Endodermal cell (in vitro differentiated cells): ENCODE data around the gene KMT5B. TPM values are rescaled to one million over a fixed set of nuclear protein-coding genes. Genes with fewer than 3 reads are reported as not detected.
A peak's percentile ranks its signal among the peaks of the same experiment; 100 is the strongest.

ENCODE experiments used
- DNase-seq: peaks from one replicate; pipeline ENCODE4 v3.0.0-alpha.2; 2017
- H3K27ac ChIP-seq: 2 replicates; pipeline ENCODE4 v1.5.1; 2013; ENCODE audit warnings: mild to moderate bottlenecking, low read depth, low read length, moderate library complexity
- H3K27me3 ChIP-seq: 2 replicates; pipeline ENCODE4 v1.6.1; 2013; ENCODE audit warnings: mild to moderate bottlenecking, low read length, moderate library complexity; ENCODE audit not compliant: insufficient read depth, control insufficient read depth, poor library complexity, severe bottlenecking
- H3K36me3 ChIP-seq: 2 replicates; pipeline ENCODE4 v1.7.0; 2013; ENCODE audit warnings: mild to moderate bottlenecking, low read length, moderate library complexity; ENCODE audit not compliant: control insufficient read depth, insufficient read depth
- H3K4me1 ChIP-seq: one replicate; pipeline ENCODE4 v1.7.0; 2013; ENCODE audit warnings: low read length; ENCODE audit not compliant: control insufficient read depth, insufficient read depth
- H3K4me3 ChIP-seq: 2 replicates; pipeline ENCODE4 v1.5.1; 2013; ENCODE audit warnings: mild to moderate bottlenecking, low read length, moderate library complexity
- H3K9ac ChIP-seq: 2 replicates; pipeline ENCODE4 v1.6.1; 2013; ENCODE audit warnings: mild to moderate bottlenecking, low read length, moderate library complexity; ENCODE audit not compliant: poor library complexity, severe bottlenecking; ENCODE audit errors: extremely low read depth
- H3K9me3 ChIP-seq: 2 replicates; pipeline ENCODE4 v1.6.1; 2013; ENCODE audit warnings: mild to moderate bottlenecking, low read length, moderate library complexity; ENCODE audit not compliant: control insufficient read depth
- H3K27ac Mint-ChIP-seq: 2 replicates; pipeline ENCODE4 v1.8.0; 2020; ENCODE audit warnings: mixed read lengths
- H3K27me3 Mint-ChIP-seq: 2 replicates; pipeline ENCODE4 v1.8.0; 2021; ENCODE audit warnings: mild to moderate bottlenecking, mixed read lengths; ENCODE audit not compliant: insufficient read depth
- H3K36me3 Mint-ChIP-seq: 2 replicates; pipeline ENCODE4 v1.8.0; 2020; ENCODE audit warnings: low read depth, mixed read lengths
- H3K4me1 Mint-ChIP-seq: 2 replicates; pipeline ENCODE4 v1.8.0; 2020; ENCODE audit warnings: mixed read lengths
- H3K4me3 Mint-ChIP-seq: 2 replicates; pipeline ENCODE4 v1.8.0; 2020; ENCODE audit warnings: mild to moderate bottlenecking, moderate library complexity, mixed read lengths
- H3K9me3 Mint-ChIP-seq: 2 replicates; pipeline ENCODE4 v1.8.0; 2020; ENCODE audit warnings: mild to moderate bottlenecking, mixed read lengths
- CTCF ChIP-seq: fragments of 200-600 bp; sonication (generic); conservative IDR thresholded peaks from 2 replicates; pipeline ENCODE4 v1.5.0; 2021; ENCODE audit warnings: antibody characterized with exemption, mild to moderate bottlenecking
- WGBS, 2 experiments: methylation state at CpG; one replicate each; pipeline versions ENCODE4 v1.1.5 to v1.1.7; 2013; ENCODE audit warnings: missing lambda C conversion rate in 2 of 2, mixed read lengths in 1 of 2; ENCODE audit not compliant: insufficient coverage in 1 of 2, insufficient read length in 1 of 2; 5-methylcytosine and 5-hydroxymethylcytosine counted together
- total RNA-seq, 2 donors: library from RNA; stranded (reverse); fragmentation: NEBNext Ultra II Directional in 1 of 2; extraction: Animal tissue kit (Norgen Biotek cat#: 25700) in 1 of 2; gene quantifications; 2 replicates in 1 of 2; 3 replicates in 1 of 2; pipeline ENCODE4 v1.2.1, GENCODE V29; 2021

The KMT5B gene
- total RNA-seq, 2 donors from 2014 or later: 53.3 to 62.3 TPM

- peak overlapping the region; percentile 52 for H3K27ac Mint-ChIP-seq
Observed at GRCh38 chr11:68146010-68146540, 67.0 kb downstream of the KMT5B start.

GRCh38 chr11:68145120-68145866 is 67.8 kb downstream of the KMT5B start:
- no peaks in the 10 kb centered on the region for H3K36me3 Mint-ChIP-seq
- WGBS, 2 experiments: 92 to 94% methylated on average over 9 to 14 of the region's 14 CpGs
- H3K9me3 Mint-ChIP-seq: no peaks in the 10 kb centered on the region
- H3K27me3 Mint-ChIP-seq: no peaks in the 10 kb centered on the region
- Histone ChIP-seq H3K4me3 (no peak overlapping the region), H3K27me3 (no peaks in the 10 kb centered on the region), H3K9me3 (no peaks in the 10 kb centered on the region), H3K36me3 (no peaks in the 10 kb centered on the region), H3K27ac (no peak overlapping the region), H3K4me1 (peaks cover 5% of the 10 kb centered on the region), H3K9ac (no peak overlapping the region)
- no peak for TF ChIP-seq CTCF
- no peak overlapping the region for H3K4me3 Mint-ChIP-seq
- H3K27ac Mint-ChIP-seq: no peak overlapping the region
- peaks cover 6% of the 10 kb centered on the region for H3K4me1 Mint-ChIP-seq
- no peak for DNase-seq

More at GRCh38 chr11:68146010-68146540, 67.0 kb downstream of the KMT5B start:
- Mint-ChIP-seq H3K36me3 (no peaks in the 10 kb centered on the region), H3K9me3 (no peaks in the 10 kb centered on the region), H3K27me3 (no peaks in the 10 kb centered on the region), H3K4me1 (peaks cover 6% of the 10 kb centered on the region), H3K4me3 (no peak overlapping the region)
- no peak for TF ChIP-seq CTCF
- Histone ChIP-seq H3K27ac (no peak overlapping the region), H3K4me1 (peaks cover 5% of the 10 kb centered on the region), H3K27me3 (no peaks in the 10 kb centered on the region), H3K4me3 (no peak overlapping the region), H3K36me3 (no peaks in the 10 kb centered on the region), H3K9ac (no peak overlapping the region), H3K9me3 (no peaks in the 10 kb centered on the region)
- 91 to 95% methylated on average over 9 to 15 of the region's 15 CpGs for WGBS, 2 experiments
- no peak for DNase-seq

DNA sequence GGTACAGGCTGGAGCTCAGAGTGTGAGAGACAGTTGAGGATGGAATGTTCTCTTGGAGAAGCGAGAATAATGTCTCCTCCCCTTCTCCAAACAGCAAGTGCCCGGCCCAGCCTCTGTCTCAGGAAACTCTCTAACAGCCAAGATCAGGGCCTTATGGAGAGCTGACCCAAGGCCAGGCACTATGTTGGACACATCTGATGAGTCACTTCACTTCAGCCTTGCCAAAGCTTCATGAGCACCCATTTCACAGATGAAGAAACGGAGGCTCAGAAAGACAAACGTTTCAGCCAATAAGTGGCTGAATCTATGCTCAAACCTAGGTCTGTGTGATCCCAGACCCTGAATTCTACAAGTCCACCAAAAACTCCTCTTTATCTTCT is 69.8 kb downstream of the KMT5B start:
- Histone ChIP-seq H3K36me3 (no peaks in the 10 kb centered on the region), H3K27me3 (no peaks in the 10 kb centered on the region), H3K9me3 (no peaks in the 10 kb centered on the region)

More for the DNA sequence above, 69.8 kb downstream of the KMT5B start:
- Histone ChIP-seq H3K4me3 (no peak overlapping the region), H3K4me1 (peaks cover 5% of the 10 kb centered on the region), H3K27ac (no peak overlapping the region), H3K9ac (no peak overlapping the region)
- Mint-ChIP-seq H3K27ac (no peak overlapping the region), H3K36me3 (no peaks in the 10 kb centered on the region), H3K4me1 (peaks cover 8% of the 10 kb centered on the region), H3K4me3 (no peak overlapping the region), H3K27me3 (no peaks in the 10 kb centered on the region), H3K9me3 (no peaks in the 10 kb centered on the region)
- 92 to 93% methylated on average over 3 to 4 of the region's 4 CpGs for WGBS, 2 experiments
- no peak for TF ChIP-seq CTCF
- no peak for DNase-seq
